Small intestine (tissue), 7 donors: Measurements from ENCODE around the gene SMAP2. TPM values are rescaled to one million over a fixed set of nuclear protein-coding genes. Genes with fewer than 3 reads are reported as not detected.

Experiments
- DNase-seq, 2 donors: peaks; one replicate each; pipeline versions ENCODE4 v3.0.0 to v3.0.0-alpha.2; 2013
- FAIRE-seq: peaks from 2 replicates; lab custom pipeline; 2012; peaks lifted over from hg19 to GRCh38; lab: Jason Lieb, UNC
- H3K27ac ChIP-seq, 3 donors: one replicate each; pipeline ENCODE4 v1.5.1; 2013; ENCODE audit warnings: low read length in 2 of 3, mild to moderate bottlenecking in 2 of 3, control low read depth in 1 of 3, inconsistent platforms in 1 of 3, low read depth in 1 of 3, moderate library complexity in 1 of 3
- H3K27me3 ChIP-seq, 3 donors: one replicate each; pipeline ENCODE4 v1.6.1; 2013; ENCODE audit warnings: low read length in 3 of 3, inconsistent platforms in 1 of 3; ENCODE audit not compliant: control insufficient read depth in 3 of 3, insufficient read depth in 3 of 3
- H3K36me3 ChIP-seq, 3 donors: one replicate each; pipeline ENCODE4 v1.6.1; 2013; ENCODE audit warnings: low read length in 3 of 3, inconsistent platforms in 1 of 3, low read depth in 1 of 3, mild to moderate bottlenecking in 1 of 3, moderate library complexity in 1 of 3; ENCODE audit not compliant: control insufficient read depth in 3 of 3, insufficient read depth in 2 of 3
- H3K4me1 ChIP-seq, 3 donors: one replicate each; pipeline ENCODE4 v1.6.1; 2013; ENCODE audit warnings: low read length in 2 of 3, inconsistent platforms in 1 of 3, low read depth in 1 of 3, mild to moderate bottlenecking in 1 of 3, moderate library complexity in 1 of 3; ENCODE audit not compliant: control insufficient read depth in 3 of 3, insufficient read depth in 2 of 3
- H3K4me3 ChIP-seq, 3 donors: one replicate each; pipeline ENCODE4 v1.5.1; 2013; ENCODE audit warnings: low read length in 3 of 3, control low read depth in 1 of 3, inconsistent platforms in 1 of 3, low read depth in 1 of 3, mild to moderate bottlenecking in 1 of 3, moderate library complexity in 1 of 3
- H3K9me3 ChIP-seq, 2 donors: one replicate each; pipeline ENCODE4 v1.6.1; 2013; ENCODE audit warnings: low read depth in 1 of 2, low read length in 1 of 2; ENCODE audit not compliant: control insufficient read depth in 2 of 2, insufficient read depth in 1 of 2
- WGBS, 3 donors: extraction: QIAGEN DNeasy Blood & Tissue Kit; methylation state at CpG; one replicate each; pipeline ENCODE4 v1.1.7; 2013; 5-methylcytosine and 5-hydroxymethylcytosine counted together
- polyA plus RNA-seq, 4 donors: library from polyadenylated mRNA; stranded (reverse) in 3 of 4; unstranded in 1 of 4; fragments of 200-250 nt in 3 of 4; fragments of 120-200 nt in 1 of 4; gene quantifications; one replicate each; pipeline versions ENCODE4 v1.2.1 to v1.2.3, GENCODE V29; 2013
- donor health status: healthy with polysubstance abuse.
- donor health status: control.
- donor health status: control.
- donor health status: Bipolar disorder and iron deficiency.
- donor health status: healthy.

Gene SMAP2
- polyA plus RNA-seq, 4 donors, result 13.0 to 27.8 (median 25.5) TPM

- Histone ChIP-seq H3K27me3 (no peaks in the 10 kb centered on the region), H3K4me1 (peaks cover 4 to 6% (median 4%) of the 10 kb centered on the region in 3 donors), H3K27ac (no peak overlapping the region), H3K36me3 (peaks cover 0 to 3% (median 0%) of the 10 kb centered on the region in 3 donors), H3K4me3 (no peak overlapping the region), H3K9me3 (no peaks in the 10 kb centered on the region)
- FAIRE-seq (no peak), DNase-seq (no peak)
- WGBS, 3 donors, result 50 to 76% (median 71%) methylated on average over 1 of the region's 1 CpG
Measured at GRCh38 chr1:40377512-40377911, 4.0 kb downstream of the SMAP2 start.

GRCh38 chr1:40379785-40380452 is 6.4 kb downstream of the SMAP2 start:
- FAIRE-seq (peak; percentile 53), DNase-seq (no peak)
- WGBS, 3 donors, result 27 to 52% (median 43%) methylated on average over 1 of the region's 1 CpG
- H3K4me1 ChIP-seq, result peaks cover 9 to 17% (median 15%) of the 10 kb centered on the region in 3 donors
- H3K36me3 ChIP-seq, result peaks cover 0 to 8% (median 0%) of the 10 kb centered on the region in 3 donors
- no peaks in the 10 kb centered on the region for H3K9me3 ChIP-seq
- H3K27ac ChIP-seq, result peak overlapping the region in 1 of 3 donors; percentile 27
- no peaks in the 10 kb centered on the region for H3K27me3 ChIP-seq
- H3K4me3 ChIP-seq, result no peak overlapping the region

DNA sequence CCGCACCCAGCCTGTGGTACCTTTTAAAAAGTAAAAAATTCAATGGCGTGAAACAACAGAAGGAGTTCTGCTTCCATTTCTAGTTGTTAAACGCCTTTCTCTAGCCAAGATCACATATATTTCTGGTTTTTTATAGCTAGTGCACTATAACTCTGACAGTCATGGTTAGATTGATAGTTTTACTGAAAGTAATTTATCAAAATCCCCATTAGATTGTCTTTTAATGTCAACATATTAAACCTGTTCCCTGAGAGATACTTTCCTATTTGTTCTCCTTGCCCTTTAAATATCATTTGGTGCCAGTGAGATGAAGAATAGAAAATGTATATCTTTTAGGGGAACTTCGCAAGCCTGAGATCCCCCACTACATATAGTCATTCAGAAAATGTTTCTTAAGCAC is 7.3 kb downstream of the SMAP2 start:
- Histone ChIP-seq H3K9me3 (no peaks in the 10 kb centered on the region), H3K4me1 (peaks cover 9 to 19% (median 14%) of the 10 kb centered on the region in 3 donors), H3K27me3 (no peaks in the 10 kb centered on the region), H3K4me3 (no peak overlapping the region), H3K27ac (no peak overlapping the region), H3K36me3 (peaks cover 0 to 9% (median 0%) of the 10 kb centered on the region in 3 donors)
- no peak for FAIRE-seq
- WGBS, 3 donors, result 83 to 92% (median 84%) methylated on average over 4 of the region's 4 CpGs
- no peak for DNase-seq

DNA sequence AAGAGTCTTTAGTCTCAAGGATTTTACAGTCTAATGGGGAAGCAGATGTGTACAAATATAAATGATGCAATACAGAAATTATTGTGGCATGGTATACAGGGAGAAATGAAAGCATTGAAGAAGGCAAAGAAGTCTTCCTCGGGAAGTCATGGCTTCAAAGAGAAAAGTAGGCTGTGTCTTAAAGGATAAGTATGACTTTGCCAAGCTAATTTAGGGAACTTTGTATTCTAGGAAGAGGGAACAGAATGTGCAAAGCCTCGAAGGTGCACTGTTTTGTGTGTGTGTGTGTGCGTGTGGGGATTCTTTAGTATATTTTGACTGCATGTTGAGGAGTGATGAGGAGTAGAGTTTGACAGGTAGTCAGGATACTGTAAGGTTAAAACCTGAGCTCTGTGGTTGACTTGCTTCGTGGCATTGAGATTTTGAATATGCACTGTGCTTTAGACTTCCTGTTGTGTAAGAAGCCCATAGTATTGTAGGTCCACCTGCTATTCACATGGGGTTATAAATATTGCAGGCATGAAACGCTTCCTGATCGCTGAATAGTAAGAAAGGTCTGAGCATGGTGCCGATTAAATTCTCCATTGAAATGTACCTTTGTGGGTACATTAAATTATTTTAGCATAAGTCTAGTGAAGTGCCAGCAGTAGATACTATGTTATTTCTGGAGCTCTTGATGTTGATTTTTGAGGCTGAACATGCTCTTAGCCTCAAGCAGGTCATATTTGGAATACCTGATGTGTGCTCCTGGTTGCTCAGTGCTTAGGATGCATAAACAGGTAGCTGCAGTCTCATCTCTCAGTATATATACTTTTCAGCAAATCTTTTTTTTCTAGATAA is 8.0 kb downstream of the SMAP2 start:
- H3K27me3 ChIP-seq, result no peaks in the 10 kb centered on the region
- H3K4me3 ChIP-seq, result no peak overlapping the region
- peak overlapping the region in 1 of 3 donors; percentile 83 for H3K27ac ChIP-seq
- WGBS, 3 donors, result 55 to 77% (median 62%) methylated on average over 7 of the region's 7 CpGs
- H3K36me3 ChIP-seq, result peaks cover 0 to 9% (median 0%) of the 10 kb centered on the region in 3 donors
- peaks cover 9 to 19% (median 19%) of the 10 kb centered on the region in 3 donors for H3K4me1 ChIP-seq
- DNase-seq (peak in 1 of 2 donors; percentile 60), FAIRE-seq (no peak)
- no peaks in the 10 kb centered on the region for H3K9me3 ChIP-seq

DNA sequence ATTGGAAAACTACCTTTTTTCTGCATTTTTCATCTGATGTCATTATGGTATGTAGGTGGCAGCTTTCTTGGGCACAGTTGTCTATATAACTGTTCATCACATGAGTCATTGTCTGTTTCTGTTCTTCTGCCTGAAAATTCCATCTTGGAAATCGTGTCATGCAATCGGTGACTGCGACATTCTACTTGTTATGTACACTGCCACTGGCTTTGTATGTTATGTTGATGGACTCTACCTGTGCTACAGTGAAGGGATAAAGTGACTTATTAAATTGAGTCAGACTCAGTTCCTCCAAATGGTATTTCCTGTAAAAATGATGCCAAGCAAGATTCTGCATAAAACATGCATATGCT is 8.6 kb downstream of the SMAP2 start:
- peaks cover 9 to 19% (median 18%) of the 10 kb centered on the region in 3 donors for H3K4me1 ChIP-seq
- H3K4me3 ChIP-seq, result no peak overlapping the region
- 84 to 85% (median 85%) methylated on average over 3 of the region's 3 CpGs for WGBS, 3 donors
- no peaks in the 10 kb centered on the region for H3K9me3 ChIP-seq
- no peak for DNase-seq
- H3K27ac ChIP-seq, result peak overlapping the region in 2 of 3 donors; percentile 41 to 83
- H3K27me3 ChIP-seq, result no peaks in the 10 kb centered on the region
- FAIRE-seq, result no peak
- H3K36me3 ChIP-seq, result peaks cover 0 to 9% (median 0%) of the 10 kb centered on the region in 3 donors

DNA sequence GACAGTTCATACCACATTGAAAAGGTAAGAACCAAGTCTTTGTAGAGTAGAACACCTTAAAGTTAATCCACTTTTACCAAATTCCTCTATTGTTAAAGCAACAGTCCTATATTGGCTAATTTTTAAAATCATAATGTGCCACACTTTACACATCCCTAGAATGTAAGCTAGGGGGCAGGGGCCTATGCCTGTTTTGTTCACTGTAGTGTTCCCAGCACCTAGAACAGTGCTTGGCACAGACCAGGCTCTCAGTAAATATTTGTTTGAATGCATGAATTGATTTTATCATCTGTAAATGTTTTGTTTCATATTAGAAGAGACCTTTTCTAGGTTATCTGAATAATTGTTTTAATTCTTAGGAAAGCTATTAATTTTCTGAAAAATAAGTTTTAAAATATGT is 9.1 kb downstream of the SMAP2 start:
- Histone ChIP-seq H3K27me3 (no peaks in the 10 kb centered on the region), H3K9me3 (no peaks in the 10 kb centered on the region), H3K36me3 (peaks cover 0 to 9% (median 0%) of the 10 kb centered on the region in 3 donors), H3K27ac (peak overlapping the region in 1 of 3 donors; percentile 99), H3K4me3 (no peak overlapping the region), H3K4me1 (peaks cover 9 to 20% (median 19%) of the 10 kb centered on the region in 3 donors)
- FAIRE-seq, result no peak
- DNase-seq, result no peak

- H3K4me1 ChIP-seq, result peaks cover 9 to 20% (median 19%) of the 10 kb centered on the region in 3 donors
- H3K27me3 ChIP-seq, result no peaks in the 10 kb centered on the region
- FAIRE-seq (no peak), DNase-seq (no peak)
- WGBS, 3 donors, result 78 to 86% (median 84%) methylated on average over 7 of the region's 7 CpGs
- H3K36me3 ChIP-seq, result peaks cover 0 to 7% (median 0%) of the 10 kb centered on the region in 3 donors
- no peaks in the 10 kb centered on the region for H3K9me3 ChIP-seq
- peak overlapping the region in 2 of 3 donors; percentile 68 to 99 for H3K27ac ChIP-seq
- peak overlapping the region in 1 of 3 donors; percentile 26 for H3K4me3 ChIP-seq
Measured at GRCh38 chr1:40383095-40383487, 9.6 kb downstream of the SMAP2 start.
